Measurements from ENCODE around the gene RBP4.

RBP4 gene

GRCh38 chr10:93601146-93601773, at the start of gene RBP4:
Gene RBP4 (minus strand): TSS chr10:93601235. CDS start chr10:93601028, 207 bp downstream.
- DNase-seq: no peak

- DNase-seq: no peak
Measured at GRCh38 chr10:93639791-93640190, 38.8 kb upstream of the RBP4 start.

DNA sequence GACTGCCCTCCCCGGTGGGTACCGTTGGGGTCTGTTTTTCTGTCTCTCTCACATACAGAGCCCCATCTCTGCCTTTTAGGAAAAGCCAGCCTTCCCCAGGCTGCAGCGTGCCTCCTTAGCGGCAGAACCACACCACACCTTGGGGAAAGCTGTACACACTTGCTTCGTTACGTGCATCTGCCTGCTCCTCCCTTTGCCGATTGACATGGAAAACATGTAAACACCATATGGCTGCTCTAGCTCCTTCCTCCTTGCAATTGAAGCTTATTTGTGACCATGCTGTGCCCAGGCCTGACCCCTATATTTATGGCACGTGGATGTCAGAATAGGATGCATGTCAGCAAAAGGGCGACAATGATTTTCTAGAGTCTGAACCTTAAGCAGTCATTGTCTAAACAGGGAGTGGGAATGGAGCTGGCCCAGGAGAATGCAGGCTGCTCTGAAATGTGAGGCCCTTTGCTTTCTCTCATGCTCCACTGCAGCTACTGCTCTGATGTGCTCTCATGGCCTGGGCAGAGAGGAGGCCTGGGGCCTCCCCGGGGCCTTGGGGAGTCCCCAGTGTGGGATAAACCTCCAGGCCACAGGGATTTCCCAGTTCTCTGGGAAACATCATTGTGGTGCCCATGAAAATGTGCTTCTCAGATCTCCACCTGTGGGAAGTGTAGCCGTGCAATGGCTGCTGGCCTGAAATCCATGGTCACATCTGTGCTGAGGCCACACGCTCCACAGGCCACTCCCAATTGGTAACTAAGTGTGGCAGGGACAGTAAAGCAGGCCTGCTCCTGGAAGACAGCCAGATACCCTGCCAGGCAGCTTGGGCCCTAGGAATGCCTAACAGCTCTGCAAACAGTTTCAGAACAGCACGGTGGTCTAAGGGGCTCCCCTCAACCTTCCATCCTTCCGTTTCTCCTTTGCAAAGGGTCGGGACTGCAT, 29.9 kb upstream of the RBP4 start:
- no peak for DNase-seq

DNA sequence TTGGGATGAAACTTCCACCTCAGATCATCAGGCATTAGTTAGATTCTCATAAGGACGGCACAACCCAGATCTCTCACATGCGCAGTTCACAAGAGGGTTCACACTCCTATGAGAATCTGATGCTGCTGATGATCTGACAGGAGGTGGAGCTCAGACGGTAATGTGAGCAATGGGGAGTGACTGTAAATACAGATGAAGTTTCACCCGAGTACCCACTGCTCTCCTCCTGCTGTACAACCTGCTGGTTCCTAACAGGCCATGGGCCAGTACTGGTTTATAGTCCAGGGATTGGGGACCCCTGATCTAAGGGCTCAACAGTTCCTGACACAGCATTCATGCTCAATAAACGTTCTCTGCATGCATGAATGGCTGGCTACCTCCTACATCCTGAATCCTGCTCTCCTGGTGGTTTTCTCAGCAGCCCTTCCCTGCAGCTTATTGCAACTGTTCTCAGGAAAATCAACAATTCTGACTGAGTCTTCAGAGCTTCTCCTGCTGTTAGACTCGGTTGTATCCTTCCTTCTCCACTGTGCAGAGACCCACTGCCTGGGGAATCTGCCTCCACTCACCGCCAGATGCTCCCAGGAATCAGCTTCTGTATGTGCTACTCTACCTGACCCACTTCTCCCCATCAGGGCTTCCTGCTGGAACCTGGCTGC, 28.7 kb upstream of the RBP4 start:
- no peak for DNase-seq

GRCh38 chr10:93628858-93629257, 27.8 kb upstream of the RBP4 start:
- DNase-seq: no peak

- DNase-seq: no peak
Measured at GRCh38 chr10:93622942-93623341, 21.9 kb upstream of the RBP4 start.

DNA sequence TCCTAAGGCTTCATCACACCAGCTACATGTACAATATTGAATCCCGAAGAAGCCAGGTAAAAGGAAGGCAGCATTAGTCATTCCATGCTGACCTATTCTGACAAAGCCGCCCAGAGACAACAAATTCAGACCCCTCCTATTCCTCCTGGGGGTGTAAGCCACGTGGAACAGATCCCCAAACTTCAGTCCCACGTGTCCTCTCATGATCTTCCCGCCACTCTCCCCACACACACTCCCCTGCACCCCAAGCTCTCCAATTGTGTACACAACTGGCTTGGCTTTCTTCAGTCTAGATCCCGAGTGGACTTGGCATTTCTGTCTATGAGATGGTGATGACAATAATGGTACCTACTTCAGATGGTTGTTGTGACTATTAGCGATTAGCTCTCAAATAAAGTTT, 19.9 kb upstream of the RBP4 start:
- no peak for DNase-seq

DNA sequence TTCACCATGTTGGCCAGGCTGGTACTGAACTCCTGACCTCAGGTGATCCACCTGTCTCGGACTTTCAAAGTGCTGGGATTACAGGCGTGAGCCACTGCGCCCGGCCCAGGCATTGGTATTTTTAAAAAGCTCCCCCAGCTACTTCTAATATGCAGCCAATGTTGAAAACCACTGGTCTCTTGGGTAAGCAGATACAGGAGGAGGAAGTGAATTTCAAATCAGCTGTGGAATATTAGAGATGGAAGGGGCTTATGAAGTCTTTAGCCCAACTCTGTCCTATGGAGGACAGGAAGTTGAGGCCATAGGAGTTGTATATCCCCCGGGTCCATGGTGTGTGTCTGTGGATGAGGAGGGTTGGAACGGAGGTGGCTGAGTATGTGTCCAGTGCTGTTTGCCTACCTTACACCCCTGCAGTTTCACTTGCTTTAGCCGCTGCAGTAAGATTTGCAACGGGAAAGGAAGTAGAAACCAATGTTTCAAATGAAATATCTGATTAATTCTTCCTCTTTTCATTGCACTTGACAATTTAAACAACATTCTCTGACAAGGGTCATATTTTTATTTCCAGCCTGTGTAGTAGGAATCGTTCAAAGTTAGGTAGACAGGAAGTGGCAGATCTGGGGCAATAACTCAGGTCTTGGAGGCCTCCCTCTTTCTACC, 14.7 kb upstream of the RBP4 start:
- DNase-seq: no peak

GRCh38 chr10:93614101-93614825, 13.2 kb upstream of the RBP4 start:
- DNase-seq: no peak

DNA sequence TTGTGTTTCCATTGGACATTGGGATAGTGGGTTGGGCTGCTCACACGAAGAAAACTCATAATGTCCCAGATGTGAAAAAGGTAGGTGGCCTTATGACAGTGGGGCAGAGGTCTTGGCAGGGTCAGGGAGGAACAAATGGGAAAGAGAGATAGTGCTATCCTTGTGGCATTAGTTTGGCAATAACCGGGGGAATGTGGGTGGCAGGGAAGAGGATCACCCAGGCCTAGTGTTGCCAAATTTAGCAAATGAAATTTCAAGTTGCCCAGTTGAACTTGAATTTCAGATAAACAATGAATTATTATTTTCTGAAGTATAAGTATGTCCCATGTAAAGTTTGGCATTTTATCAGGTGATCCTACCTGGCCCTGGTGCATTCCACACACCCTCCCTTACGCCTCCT, 12.1 kb upstream of the RBP4 start:
- DNase-seq: no peak

- no peak for DNase-seq
Measured at GRCh38 chr10:93612311-93612710, 11.3 kb upstream of the RBP4 start, which contains the start of gene PDE6C. Gene PDE6C (plus strand): TSS chr10:93612537. CDS start chr10:93612726, 189 bp downstream.

GRCh38 chr10:93608421-93608820, 7.4 kb upstream of the RBP4 start:
- no peak for DNase-seq

GRCh38 chr10:93604146-93604545, 3.1 kb upstream of the RBP4 start:
- no peak for DNase-seq

- DNase-seq: no peak
Measured at GRCh38 chr10:93603023-93603422, 2.0 kb upstream of the RBP4 start.

DNA sequence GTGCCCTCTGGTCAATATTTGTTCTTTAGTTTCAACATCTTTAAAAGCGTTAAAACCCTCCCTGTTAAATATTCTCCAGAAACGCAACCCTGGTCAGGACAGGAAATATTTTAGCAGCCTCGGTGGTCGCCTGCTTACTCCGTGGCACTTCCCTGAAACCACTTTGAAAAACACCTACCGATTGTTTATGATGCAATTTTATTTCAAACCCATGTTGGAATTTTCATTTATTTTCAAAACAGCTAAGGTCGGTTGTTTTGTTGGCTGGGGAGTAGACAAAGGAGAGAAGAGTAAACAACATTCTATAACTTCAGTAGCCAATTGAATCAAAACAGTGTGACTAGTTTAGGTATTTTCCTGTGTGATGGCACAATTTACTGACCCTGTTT, 733 bp upstream of the RBP4 start:
- no peak for DNase-seq

DNA sequence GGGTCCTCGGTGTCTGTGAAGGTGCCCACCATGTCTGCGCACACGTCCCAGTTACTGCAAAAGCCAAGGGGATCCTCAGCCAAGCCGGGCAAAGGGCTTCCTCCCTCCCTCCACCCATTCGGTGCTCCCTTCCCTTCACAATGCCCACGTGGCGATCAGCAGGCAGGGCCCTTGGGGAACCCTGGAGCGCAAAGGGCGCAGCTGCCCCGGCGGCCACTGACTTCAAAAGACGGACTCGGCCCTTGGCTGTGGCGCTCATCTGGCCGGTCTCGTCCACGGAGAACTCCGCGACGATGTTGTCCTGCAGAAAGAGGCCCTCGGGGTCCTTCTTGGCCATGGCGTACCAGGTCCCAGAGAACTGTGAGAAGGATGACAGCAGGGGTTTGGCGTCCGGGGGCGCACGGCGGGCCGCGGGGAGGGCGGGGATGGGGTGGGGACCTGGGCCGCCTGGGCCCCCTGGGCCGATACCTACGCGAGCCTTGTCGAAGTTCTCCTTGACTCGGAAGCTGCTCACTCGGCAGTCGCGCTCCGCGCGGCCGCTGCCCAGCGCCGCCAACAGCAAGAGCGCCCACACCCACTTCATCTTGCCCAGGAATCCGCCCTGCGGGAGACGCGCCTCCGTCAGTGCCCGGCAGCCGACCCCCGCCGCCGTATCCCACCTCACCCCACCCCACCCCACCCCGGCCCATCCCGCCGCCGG, 439 bp downstream of the RBP4 start:
- DNase-seq: no peak

DNA sequence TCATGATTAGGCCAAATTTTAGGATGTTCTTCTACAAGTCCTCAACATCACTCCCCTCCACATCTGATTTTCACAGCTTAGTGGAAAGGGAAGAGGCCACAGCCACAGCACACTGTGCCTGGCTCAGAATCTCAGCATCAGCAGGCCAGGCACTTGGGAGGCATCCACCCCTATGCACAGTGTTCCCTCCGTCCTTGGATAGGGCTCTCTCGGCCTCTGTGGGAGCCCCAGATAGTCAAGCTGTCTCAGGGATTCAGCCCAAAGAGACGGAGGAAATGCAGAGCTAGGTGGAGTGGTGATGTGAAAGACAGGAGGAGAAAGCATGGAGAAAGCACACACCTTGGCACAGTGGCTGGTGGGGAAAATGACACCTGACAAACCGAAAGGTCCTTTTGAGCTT, 1.3 kb downstream of the RBP4 start:
- DNase-seq: no peak

- no peak for DNase-seq
Measured at GRCh38 chr10:93599335-93599734, 1.7 kb downstream of the RBP4 start.

- DNase-seq: no peak
Measured at GRCh38 chr10:93598157-93598556, 2.9 kb downstream of the RBP4 start.

GRCh38 chr10:93597075-93597599, 3.9 kb downstream of the RBP4 start:
- no peak for DNase-seq

DNA sequence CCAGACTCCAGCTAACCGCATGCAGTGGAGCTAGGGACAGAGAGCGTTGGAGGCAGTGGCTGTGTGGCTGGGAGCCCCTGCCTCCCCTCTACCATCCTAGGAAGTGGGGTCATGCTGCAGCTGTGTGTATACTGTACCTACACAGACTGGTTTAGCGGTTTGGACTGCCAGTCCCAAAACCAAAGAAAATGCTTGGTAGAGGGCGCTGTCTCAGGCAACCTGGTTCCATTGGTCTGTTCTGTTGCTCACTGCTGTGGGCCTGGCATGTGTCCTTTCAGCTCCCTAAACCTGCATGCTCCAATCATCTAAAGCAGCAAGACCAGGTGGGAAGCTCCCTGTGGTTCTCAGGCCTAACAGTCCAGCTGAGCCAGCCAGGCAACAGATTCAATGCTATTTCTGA, 4.5 kb downstream of the RBP4 start:
- DNase-seq: no peak
